K562 (cell line): ENCODE measurements around the gene C2CD4C. TPM values are rescaled to one million over a fixed set of nuclear protein-coding genes. Genes with fewer than 3 reads are reported as not detected.

Experiments
- ETV6 ChIP-seq, 3 experiments: fragments of 150-350 bp in 1 of 3; sonication (generic) in 1 of 3; formaldehyde crosslinking in 1 of 3; IDR thresholded peaks; 2 replicates each; pipeline versions ENCODE4 v1.6.1 to v1.8.0; 2014 to 2022; ENCODE audit warnings: borderline replicate concordance in 2 of 3, low read depth in 2 of 3, antibody characterized with exemption in 1 of 3, low read length in 1 of 3, mild to moderate bottlenecking in 1 of 3, missing genetic modification reagents in 1 of 3
- ZNF174 ChIP-seq: fragments of 250-450 bp; sonication (Bioruptor Pico); IDR thresholded peaks from 2 replicates; pipeline ENCODE4 v1.4.0; 2020; ENCODE audit warnings: mild to moderate bottlenecking
- polyA plus RNA-seq, 8 experiments: library from polyadenylated mRNA; depleted of rRNA in 4 of 8; stranded (reverse) in 5 of 8; unstranded in 3 of 8; fragments of >200 nt; fragmentation: Nextera tagmentation in 2 of 8; fragmentation: Illumina TruSeq in 1 of 8; extraction: Ambion mirVana in 2 of 8; extraction: Trizol in 1 of 8; gene quantifications; 2 replicates each; pipeline versions ENCODE4 v1.2.1 to v1.2.3, GENCODE V29; 2011 to 2014; ENCODE audit warnings: inconsistent platforms in 1 of 8, missing spikeins in 1 of 8
- total RNA-seq, 7 experiments: library from RNA; depleted of rRNA in 6 of 7; stranded (reverse); fragments of >200 nt in 6 of 7; fragmentation: Illumina TruSeq in 2 of 7; extraction: Trizol in 2 of 7; gene quantifications; 2 replicates each; pipeline versions ENCODE4 v1.2.1 to v1.2.3, GENCODE V29; 2011 to 2021; ENCODE audit warnings: low replicate concordance in 1 of 7
- TF ChIP-seq, protein P1 (sequence below): fragments of 250-450 bp; sonication (Bioruptor Pico); IDR thresholded peaks from 2 replicates; pipeline ENCODE4 v1.4.0; 2020
- TF ChIP-seq, protein P2 (sequence below): fragments of 250-450 bp; sonication (Bioruptor Pico); IDR thresholded peaks from 2 replicates; pipeline ENCODE4 v1.4.0; 2020
- TF ChIP-seq, protein P3 (sequence below), 2 experiments: fragments of 450-650 bp; formaldehyde crosslinking in 1 of 2; IDR thresholded peaks; 2 replicates each; pipeline versions ENCODE4 v1.4.0 to v1.6.1; 2014 to 2020; ENCODE audit warnings: mild to moderate bottlenecking in 2 of 2, borderline replicate concordance in 1 of 2, low read depth in 1 of 2
- TF ChIP-seq, protein P4 (sequence below): fragments of 450-650 bp; IDR thresholded peaks from 2 replicates; pipeline ENCODE4 v1.6.1; 2016

Gene C2CD4C
- total and polyA plus RNA-seq, 9 of the 15 experiments (the other 6 are each of a cell fraction or from before 2014, with no cell fraction given) = 0.01 to 0.07 TPM; not detected in 7

DNA sequence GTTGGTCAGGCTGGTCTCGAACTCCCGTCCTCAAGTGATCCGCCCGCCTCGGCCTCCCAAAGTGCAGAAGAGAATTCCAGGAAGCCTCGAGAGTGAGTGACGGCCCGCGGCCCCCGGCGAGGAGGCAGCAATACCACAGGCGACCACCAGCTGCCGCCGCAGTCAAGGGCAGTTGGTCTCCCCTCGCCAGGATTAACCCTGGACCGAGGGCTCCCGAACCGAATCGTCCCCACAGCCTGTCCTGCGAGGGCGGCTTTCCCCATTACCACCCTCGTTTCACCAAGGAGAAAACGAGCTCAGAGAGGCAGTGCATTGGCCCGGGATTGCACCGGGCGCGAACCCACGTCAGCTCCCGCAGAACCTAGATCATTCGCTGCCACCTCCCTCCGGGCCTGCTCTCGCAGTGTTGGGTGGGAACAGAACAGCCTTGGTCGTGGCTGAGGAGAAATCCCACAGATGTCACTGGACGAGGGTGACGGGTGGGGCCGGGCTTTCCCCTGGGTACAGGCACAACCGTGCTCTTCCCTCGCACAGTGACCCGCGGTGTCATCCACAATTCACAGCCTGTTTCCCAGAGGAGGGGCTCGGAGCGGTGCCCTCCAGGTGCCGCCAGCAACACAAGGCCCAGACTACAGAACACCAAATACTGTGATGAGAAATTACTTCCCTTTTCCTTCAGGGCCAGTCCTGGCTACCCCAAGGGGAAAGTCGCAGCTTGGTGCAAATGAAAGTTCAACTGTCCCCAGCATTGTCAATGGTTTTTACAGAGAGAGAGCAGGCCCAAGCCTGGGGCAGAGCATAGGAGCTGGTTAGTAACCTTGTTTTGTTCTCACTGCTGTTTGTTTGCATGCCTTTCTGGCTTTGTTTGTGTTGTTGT, 24.8 kb downstream of the C2CD4C start (continued):
- no peak for TF ChIP-seq ETV6 (IDR thresholded peaks at IDR 0.05; ENCODE audit: borderline replicate concordance in 1 of 2, low read depth in 2 of 2, low read length in 1 of 2)
- TF ChIP-seq ETV6 (CRISPR knock-in tag; IDR thresholded peaks at IDR 0.05; ENCODE audit: borderline replicate concordance) = no peak
- TF ChIP-seq, protein P1, sequence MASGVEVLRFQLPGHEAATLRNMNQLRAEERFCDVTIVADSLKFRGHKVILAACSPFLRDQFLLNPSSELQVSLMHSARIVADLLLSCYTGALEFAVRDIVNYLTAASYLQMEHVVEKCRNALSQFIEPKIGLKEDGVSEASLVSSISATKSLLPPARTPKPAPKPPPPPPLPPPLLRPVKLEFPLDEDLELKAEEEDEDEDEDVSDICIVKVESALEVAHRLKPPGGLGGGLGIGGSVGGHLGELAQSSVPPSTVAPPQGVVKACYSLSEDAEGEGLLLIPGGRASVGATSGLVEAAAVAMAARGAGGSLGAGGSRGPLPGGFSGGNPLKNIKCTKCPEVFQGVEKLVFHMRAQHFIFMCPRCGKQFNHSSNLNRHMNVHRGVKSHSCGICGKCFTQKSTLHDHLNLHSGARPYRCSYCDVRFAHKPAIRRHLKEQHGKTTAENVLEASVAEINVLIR (CRISPR knock-in tag) = no peak
- TF ChIP-seq, protein P2, sequence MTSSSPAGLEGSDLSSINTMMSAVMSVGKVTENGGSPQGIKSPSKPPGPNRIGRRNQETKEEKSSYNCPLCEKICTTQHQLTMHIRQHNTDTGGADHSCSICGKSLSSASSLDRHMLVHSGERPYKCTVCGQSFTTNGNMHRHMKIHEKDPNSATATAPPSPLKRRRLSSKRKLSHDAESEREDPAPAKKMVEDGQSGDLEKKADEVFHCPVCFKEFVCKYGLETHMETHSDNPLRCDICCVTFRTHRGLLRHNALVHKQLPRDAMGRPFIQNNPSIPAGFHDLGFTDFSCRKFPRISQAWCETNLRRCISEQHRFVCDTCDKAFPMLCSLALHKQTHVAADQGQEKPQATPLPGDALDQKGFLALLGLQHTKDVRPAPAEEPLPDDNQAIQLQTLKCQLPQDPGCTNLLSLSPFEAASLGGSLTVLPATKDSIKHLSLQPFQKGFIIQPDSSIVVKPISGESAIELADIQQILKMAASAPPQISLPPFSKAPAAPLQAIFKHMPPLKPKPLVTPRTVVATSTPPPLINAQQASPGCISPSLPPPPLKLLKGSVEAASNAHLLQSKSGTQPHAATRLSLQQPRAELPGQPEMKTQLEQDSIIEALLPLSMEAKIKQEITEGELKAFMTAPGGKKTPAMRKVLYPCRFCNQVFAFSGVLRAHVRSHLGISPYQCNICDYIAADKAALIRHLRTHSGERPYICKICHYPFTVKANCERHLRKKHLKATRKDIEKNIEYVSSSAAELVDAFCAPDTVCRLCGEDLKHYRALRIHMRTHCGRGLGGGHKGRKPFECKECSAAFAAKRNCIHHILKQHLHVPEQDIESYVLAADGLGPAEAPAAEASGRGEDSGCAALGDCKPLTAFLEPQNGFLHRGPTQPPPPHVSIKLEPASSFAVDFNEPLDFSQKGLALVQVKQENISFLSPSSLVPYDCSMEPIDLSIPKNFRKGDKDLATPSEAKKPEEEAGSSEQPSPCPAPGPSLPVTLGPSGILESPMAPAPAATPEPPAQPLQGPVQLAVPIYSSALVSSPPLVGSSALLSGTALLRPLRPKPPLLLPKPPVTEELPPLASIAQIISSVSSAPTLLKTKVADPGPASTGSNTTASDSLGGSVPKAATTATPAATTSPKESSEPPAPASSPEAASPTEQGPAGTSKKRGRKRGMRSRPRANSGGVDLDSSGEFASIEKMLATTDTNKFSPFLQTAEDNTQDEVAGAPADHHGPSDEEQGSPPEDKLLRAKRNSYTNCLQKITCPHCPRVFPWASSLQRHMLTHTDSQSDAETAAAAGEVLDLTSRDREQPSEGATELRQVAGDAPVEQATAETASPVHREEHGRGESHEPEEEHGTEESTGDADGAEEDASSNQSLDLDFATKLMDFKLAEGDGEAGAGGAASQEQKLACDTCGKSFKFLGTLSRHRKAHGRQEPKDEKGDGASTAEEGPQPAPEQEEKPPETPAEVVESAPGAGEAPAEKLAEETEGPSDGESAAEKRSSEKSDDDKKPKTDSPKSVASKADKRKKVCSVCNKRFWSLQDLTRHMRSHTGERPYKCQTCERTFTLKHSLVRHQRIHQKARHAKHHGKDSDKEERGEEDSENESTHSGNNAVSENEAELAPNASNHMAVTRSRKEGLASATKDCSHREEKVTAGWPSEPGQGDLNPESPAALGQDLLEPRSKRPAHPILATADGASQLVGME (CRISPR knock-in tag) = no peak
- TF ChIP-seq, protein P3, sequence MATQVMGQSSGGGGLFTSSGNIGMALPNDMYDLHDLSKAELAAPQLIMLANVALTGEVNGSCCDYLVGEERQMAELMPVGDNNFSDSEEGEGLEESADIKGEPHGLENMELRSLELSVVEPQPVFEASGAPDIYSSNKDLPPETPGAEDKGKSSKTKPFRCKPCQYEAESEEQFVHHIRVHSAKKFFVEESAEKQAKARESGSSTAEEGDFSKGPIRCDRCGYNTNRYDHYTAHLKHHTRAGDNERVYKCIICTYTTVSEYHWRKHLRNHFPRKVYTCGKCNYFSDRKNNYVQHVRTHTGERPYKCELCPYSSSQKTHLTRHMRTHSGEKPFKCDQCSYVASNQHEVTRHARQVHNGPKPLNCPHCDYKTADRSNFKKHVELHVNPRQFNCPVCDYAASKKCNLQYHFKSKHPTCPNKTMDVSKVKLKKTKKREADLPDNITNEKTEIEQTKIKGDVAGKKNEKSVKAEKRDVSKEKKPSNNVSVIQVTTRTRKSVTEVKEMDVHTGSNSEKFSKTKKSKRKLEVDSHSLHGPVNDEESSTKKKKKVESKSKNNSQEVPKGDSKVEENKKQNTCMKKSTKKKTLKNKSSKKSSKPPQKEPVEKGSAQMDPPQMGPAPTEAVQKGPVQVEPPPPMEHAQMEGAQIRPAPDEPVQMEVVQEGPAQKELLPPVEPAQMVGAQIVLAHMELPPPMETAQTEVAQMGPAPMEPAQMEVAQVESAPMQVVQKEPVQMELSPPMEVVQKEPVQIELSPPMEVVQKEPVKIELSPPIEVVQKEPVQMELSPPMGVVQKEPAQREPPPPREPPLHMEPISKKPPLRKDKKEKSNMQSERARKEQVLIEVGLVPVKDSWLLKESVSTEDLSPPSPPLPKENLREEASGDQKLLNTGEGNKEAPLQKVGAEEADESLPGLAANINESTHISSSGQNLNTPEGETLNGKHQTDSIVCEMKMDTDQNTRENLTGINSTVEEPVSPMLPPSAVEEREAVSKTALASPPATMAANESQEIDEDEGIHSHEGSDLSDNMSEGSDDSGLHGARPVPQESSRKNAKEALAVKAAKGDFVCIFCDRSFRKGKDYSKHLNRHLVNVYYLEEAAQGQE (IDR thresholded peaks at IDR 0.05; ENCODE audit: borderline replicate concordance) = peak; percentile 16; the same call in 1 of the 2 replicates
- TF ChIP-seq, protein P3 (CRISPR knock-in tag; IDR thresholded peaks at IDR 0.05; ENCODE audit: low read depth) = no peak
- no peak for TF ChIP-seq ZNF174
- TF ChIP-seq, protein P4, sequence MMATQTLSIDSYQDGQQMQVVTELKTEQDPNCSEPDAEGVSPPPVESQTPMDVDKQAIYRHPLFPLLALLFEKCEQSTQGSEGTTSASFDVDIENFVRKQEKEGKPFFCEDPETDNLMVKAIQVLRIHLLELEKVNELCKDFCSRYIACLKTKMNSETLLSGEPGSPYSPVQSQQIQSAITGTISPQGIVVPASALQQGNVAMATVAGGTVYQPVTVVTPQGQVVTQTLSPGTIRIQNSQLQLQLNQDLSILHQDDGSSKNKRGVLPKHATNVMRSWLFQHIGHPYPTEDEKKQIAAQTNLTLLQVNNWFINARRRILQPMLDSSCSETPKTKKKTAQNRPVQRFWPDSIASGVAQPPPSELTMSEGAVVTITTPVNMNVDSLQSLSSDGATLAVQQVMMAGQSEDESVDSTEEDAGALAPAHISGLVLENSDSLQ = peak; percentile 80
- TF ChIP-seq, all 486 proteins: peak for 7
